Mesenteric fat pad (tissue), 1 donor: Measurements from ENCODE around the gene TM4SF18. TPM values are rescaled to one million over a fixed set of nuclear protein-coding genes. Genes with fewer than 3 reads are reported as not detected.

ENCODE experiments used
- DNase-seq: peaks from one replicate; pipeline ENCODE4 v3.0.0-alpha.2; 2020; ENCODE audit warnings: low spot score
- total RNA-seq: library from RNA; stranded (reverse); fragmentation: NEBNext Ultra II Directional; extraction: Animal tissue kit (Norgen Biotek cat#: 25700); gene quantifications from one replicate; pipeline ENCODE4 v1.2.1, GENCODE V29; 2021
- donor health status: DM: yes; HTN: yes; CAD: no.

Gene TM4SF18
- total RNA-seq, 1 donor from 2014 or later: 12.3 TPM

- DNase-seq: no peak
Observed at GRCh38 chr3:149330609-149331331, 2.7 kb downstream of the TM4SF18 start.

- DNase-seq: no peak
Observed at GRCh38 chr3:149327156-149327555, 6.3 kb downstream of the TM4SF18 start.

- DNase-seq: no peak
Observed at GRCh38 chr3:149325581-149325980, 7.9 kb downstream of the TM4SF18 start.

DNA sequence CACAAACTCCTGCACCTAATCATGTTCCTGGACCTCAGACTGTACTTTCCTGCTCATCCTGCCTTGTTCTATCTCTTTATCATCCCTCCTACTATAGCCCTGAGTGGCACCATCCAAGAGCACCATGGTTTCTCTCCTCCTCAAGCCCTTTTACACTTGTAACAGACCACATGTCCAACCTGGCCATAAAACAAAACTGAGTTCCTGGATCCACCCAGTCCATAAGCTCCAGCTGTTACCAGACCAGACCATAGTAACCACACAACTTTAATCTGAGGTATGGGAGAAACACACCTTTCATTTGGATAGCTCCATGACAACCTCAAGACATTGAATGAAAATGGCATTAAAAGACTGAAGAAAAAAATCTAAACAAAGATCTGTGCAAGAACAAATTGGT, 9.1 kb downstream of the TM4SF18 start:
- no peak for DNase-seq

DNA sequence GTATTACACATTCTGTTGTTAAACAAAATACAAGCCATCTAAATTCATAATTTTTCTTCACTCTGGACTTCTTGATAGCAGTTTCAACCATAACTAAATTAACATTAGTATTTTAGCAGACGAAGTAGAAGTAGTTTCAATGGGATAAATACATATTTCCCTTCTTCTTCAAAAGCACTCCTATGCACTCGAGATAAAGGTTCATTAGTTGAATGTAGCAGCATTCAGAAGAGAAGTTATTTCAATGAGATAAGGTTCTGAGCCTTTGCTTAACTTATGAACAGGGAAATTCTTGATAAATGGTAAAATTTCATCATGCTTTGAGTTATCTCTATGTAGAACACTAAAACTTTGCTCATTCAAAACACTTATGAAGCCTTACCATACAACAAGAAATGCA, 11.8 kb downstream of the TM4SF18 start:
- no peak for DNase-seq

DNA sequence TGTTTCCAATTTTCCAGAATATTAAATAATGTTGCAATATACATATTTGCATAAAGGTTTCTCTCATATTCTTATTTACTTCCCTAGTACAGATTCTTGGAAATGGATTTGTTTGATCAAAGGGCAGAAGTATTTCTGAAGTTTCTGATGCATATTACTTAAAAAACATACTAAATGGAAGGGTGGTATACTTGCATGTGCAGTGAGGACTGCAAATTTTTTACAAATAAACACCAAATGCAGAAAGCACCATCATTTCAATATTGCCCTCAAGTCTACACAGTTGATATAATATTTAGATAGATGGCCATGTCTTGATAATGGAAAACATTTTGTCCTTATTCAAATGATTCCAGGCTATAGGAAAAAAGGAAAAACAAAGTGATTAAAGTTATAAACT, 12.3 kb downstream of the TM4SF18 start:
- no peak for DNase-seq

- no peak for DNase-seq
Observed at GRCh38 chr3:149319750-149320149, 13.7 kb downstream of the TM4SF18 start.

DNA sequence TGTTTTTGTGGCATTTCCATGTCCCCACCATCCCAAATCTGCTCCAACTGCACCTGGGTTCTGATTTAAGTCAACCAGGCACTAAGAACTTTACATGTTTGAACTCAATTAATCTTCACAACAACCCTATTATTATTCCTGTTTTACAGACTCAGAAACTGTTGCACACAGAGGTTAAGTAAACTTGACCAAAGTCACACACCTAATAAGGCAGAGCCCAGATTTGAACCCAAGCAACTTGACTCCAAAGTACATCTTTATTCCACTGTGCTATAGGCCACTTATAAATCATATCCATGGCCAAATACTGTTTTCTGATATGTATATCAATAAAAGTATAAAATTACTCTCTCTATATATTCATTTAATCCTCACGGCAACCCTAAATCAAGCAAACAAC, 16.4 kb downstream of the TM4SF18 start:
- no peak for DNase-seq

DNA sequence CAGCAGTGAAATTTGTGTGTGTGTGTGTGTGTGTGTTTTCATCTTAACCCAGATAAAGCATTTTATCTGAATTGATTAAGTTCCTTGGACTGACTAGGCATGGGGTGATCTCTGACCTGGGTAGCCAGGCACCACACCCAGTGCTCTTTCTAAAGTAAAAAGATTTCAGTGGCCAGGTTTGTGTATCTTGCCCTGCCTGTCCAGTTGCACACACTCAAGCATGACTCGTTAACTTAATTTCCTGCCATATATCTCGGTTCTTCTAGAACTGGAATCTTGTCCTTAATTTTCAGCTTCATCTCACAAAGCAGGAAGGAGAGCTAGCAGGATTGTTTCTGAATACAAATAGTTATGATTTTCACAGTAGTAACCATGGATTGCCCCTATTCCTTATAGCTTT, 17.0 kb downstream of the TM4SF18 start:
- no peak for DNase-seq

GRCh38 chr3:149315694-149316093, 17.7 kb downstream of the TM4SF18 start:
- no peak for DNase-seq

- no peak for DNase-seq
Observed at GRCh38 chr3:149314807-149315578, 18.4 kb downstream of the TM4SF18 start.

DNA sequence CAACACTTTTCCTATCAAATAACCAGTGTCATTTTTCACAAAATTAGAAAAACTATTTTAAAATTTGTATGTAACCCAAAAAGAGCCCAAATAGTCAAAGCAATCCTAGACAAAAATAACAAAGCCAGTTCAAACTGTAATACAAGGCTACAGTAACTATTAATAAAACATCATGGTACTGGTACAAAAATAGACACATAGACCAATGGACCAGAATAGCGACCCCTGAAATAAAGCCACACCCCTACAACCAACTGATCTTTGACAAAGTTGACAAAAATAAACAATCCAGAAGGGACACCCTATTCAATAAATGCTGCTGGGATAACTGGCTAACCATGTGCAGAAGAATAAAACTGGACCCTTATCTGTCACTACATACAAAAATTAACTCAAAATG, 19.9 kb downstream of the TM4SF18 start:
- DNase-seq: no peak

DNA sequence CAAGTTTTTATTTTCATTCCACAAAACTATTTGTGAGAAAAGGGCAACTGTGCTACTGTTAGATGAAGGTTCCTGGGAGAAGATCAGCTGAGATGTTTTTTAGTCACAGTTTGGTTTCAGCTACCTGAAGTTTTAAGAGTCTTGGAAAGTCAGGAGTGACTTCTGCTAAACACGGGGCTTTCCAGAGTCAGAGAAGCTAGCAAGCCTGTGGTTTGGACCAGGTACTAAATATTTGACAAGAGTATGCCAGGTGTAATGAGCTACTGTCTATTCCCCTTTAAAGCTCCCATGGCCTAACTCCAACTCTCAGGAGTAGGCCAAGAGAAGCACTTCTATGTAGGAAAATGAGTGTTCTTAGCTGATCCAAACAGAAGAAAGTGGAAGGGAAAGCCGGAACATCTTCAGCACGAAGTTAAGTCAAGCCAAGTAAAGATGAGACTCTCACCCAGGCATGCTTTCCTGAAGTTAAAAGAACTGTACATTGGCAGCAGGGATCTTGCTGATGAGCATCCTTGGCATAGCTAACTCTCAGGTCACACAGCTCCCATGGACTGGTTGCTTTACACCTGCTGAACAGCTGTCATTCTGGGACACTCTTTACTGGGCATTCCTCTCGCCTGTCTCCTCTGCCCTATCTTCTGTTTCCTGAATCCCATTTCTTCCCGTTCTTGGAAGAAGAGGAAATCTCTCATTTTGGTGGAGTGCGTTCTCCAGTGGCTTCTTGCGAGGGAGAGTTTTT, 22.5 kb downstream of the TM4SF18 start:
- DNase-seq: no peak

DNA sequence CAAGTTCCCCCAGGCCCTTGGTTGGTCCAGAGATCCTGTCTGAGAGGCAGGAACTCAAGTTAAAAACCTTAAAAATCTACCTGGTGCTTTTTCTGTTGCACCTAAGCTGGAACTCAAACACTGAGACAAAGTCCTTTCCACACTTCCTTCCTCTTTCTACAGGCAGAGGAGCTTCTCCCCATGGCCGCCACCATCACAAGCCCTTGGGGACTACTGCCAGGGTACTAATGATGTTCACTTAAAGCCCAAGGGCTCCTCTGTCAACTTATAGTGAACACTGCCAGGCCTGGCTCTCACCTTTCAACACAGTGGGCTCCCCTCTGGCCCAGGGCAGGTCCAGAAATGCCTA, 26.0 kb downstream of the TM4SF18 start:
- DNase-seq: no peak

GRCh38 chr3:149306751-149307434, 26.5 kb downstream of the TM4SF18 start:
- no peak for DNase-seq

DNA sequence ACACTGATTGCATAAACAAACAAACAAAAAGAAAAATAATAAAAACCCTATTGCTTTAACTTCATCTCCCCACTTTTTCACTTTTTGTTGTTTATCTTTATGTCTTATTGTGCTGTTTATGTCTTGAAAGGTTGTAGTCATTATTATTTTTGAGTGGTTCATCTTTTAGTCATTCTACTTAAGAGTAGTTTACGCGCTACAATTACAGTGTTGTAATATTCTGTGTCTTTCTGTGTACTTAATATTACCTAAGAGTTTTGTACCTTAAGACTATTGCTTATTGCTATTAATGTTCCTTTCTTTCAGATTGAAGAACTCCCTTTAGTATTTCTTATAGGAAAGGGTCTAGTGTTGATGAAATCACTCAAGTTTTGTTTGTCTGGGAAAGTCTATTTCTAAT, 28.1 kb downstream of the TM4SF18 start:
- DNase-seq: no peak

- no peak for DNase-seq
Observed at GRCh38 chr3:149299938-149300801, 33.3 kb downstream of the TM4SF18 start.

- DNase-seq: no peak
Observed at GRCh38 chr3:149296972-149297371, 36.5 kb downstream of the TM4SF18 start.

GRCh38 chr3:149292666-149293065, 40.8 kb downstream of the TM4SF18 start:
- DNase-seq: no peak

DNA sequence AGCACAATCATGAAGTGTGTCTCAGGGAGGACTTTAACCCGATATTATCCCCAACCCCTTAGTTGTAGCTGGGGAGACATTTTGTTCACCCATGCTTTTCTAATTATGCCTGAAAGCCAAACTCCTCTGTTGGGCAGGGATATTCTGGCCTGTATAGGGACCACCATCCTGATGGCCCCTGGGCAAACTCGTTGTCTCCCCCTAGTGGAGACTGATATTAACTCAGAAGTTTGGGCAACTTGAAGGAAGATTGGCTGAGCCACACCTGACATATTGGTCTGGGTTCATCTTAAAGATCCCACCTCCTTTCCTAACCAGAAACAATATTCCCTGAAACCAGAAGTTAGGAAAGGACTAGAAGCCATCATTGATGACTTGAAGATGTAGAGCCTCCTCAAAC, 42.3 kb downstream of the TM4SF18 start:
- DNase-seq: no peak

DNA sequence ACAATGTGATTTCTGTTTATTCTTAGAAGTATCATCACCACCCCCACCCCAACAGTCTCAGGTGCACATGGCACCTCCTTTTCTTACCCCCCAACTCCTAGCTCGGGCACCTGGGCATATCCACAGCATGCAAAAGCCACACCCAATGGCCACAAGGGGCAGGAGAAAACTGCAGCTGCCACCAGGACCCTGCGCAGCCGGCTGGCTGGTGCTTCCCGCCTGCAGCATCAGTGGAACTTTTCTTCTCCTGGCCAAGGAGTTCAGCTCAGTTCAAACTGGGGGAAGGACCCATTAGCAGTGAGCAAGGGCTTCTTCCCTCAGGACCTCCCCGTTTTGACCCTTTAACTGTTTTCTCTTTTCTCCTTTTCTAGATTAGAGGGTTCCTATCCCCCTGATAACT, 44.8 kb downstream of the TM4SF18 start:
- no peak for DNase-seq
